ENCODE results near the gene AAK1.

DNA sequence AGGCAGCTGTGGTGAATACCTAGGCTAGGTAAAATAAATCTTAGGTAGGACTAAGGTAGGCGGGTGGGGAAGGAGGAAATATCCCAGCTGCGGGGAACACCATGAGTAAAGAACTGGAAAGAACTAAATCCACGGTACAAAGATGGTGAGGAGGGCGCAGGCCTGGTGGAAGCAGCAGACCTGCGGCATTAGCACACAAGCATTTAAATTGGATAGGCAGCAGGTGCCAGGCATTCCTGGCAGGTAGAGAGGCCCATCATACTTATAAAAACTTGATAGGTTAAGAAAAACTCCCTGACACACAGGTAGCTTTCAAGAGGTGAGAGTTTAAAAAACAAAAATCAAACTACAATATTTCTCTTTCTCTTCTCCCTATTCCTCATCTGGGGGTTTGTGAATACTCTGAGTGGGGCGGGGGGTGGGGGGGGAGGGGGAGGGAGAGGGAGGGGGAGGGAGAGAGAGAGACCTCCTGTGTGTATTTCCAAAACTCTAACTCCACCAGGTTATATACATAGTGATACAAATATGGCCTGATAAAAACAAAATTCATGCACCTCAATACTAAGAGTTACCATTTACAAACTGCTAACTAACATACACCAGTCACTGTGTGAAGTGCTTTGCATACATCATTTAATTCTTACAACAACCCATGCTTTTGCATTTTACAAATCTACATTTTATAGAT is 13.5 kb downstream of the AAK1 start:
- TF ChIP-seq, protein P1, sequence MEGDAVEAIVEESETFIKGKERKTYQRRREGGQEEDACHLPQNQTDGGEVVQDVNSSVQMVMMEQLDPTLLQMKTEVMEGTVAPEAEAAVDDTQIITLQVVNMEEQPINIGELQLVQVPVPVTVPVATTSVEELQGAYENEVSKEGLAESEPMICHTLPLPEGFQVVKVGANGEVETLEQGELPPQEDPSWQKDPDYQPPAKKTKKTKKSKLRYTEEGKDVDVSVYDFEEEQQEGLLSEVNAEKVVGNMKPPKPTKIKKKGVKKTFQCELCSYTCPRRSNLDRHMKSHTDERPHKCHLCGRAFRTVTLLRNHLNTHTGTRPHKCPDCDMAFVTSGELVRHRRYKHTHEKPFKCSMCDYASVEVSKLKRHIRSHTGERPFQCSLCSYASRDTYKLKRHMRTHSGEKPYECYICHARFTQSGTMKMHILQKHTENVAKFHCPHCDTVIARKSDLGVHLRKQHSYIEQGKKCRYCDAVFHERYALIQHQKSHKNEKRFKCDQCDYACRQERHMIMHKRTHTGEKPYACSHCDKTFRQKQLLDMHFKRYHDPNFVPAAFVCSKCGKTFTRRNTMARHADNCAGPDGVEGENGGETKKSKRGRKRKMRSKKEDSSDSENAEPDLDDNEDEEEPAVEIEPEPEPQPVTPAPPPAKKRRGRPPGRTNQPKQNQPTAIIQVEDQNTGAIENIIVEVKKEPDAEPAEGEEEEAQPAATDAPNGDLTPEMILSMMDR (IDR thresholded peaks at IDR 0.05): no peak
- TF ChIP-seq POLR2AphosphoS5 (IDR thresholded peaks at IDR 0.05): no peak
- TF ChIP-seq POLR2A (IDR thresholded peaks at IDR 0.05): no peak

Measured in prostate gland (tissue), 2 donors.